Activated CD8-positive, alpha-beta memory T cell treated with anti-CD3 and anti-CD28 coated beads for 36 hours (primary cell): ENCODE results near the gene ENPP5. TPM values are rescaled to one million over a fixed set of nuclear protein-coding genes. Genes with fewer than 3 reads are reported as not detected.
"Not testable (repeated sequence)": the region's sequence is repeated elsewhere in the genome, so short reads cannot be mapped to it uniquely, and the experiment has no call there.

Experiments
- CTCF ChIA-PET: fragments of 350-600 bp; sonication (Branson Sonifier 250); formaldehyde crosslinking; loops from one replicate; lab custom pipeline; 2021; ENCODE audit warnings: antibody characterized with exemption; lab: Charles Lee
- POLR2A ChIA-PET: fragments of 350-600 bp; sonication (Branson Sonifier 250); formaldehyde crosslinking; loops from one replicate; lab custom pipeline; 2021; ENCODE audit warnings: antibody characterized with exemption; lab: Charles Lee
- total RNA-seq, 2 experiments: library from RNA; stranded (reverse); gene quantifications; one replicate each; pipeline ENCODE4 v1.2.3, GENCODE V29; 2021

Gene ENPP5
- total RNA-seq, 2 experiments from 2014 or later, result 0.19 to 0.21 TPM

GRCh38 chr6:46119679-46120078 lies 51.1 kb downstream of the ENPP5 start:
- CTCF ChIA-PET, POLR2A ChIA-PET: not testable (repeated sequence)

GRCh38 chr6:46118836-46119235 lies 51.9 kb downstream of the ENPP5 start:
- ChIA-PET POLR2A (no interaction called here), CTCF (no interaction called here)

GRCh38 chr6:46118157-46118556 lies 52.6 kb downstream of the ENPP5 start:
- POLR2A ChIA-PET, result interaction anchor here (0.5 kb wide), 1 partner anchor 47 kb away, joined by 6 read pairs; no protein-coding TSS in a partner anchor
- CTCF ChIA-PET, result interaction anchor here (0.6 kb wide), 1 partner anchor 9 kb away, joined by 3 read pairs; no protein-coding TSS in a partner anchor

- CTCF ChIA-PET, result no interaction called here
- POLR2A ChIA-PET, result no interaction called here
These were observed 54.5 kb downstream of the ENPP5 start for GRCh38 chr6:46116289-46116688.

GRCh38 chr6:46115634-46116033 lies 55.1 kb downstream of the ENPP5 start:
- ChIA-PET CTCF (no interaction called here), POLR2A (no interaction called here)

GRCh38 chr6:46113370-46113769 lies 57.4 kb downstream of the ENPP5 start:
- CTCF ChIA-PET, result no interaction called here
- POLR2A ChIA-PET, result no interaction called here

Other genes starting within 250 kb of the ENPP5 start
- gene CLIC5, start 155.1 kb downstream of the ENPP5 start, total RNA-seq, result 1 to 10 TPM; 6.5 to 6.6 TPM
- 10 to 100 TPM; 11.6 to 12.6 TPM for gene ENPP4, start 41.0 kb downstream of the ENPP5 start, total RNA-seq